ENCODE data around the gene ZNF326.

GRCh38 chr1:89995598-89996449 is 914 bp downstream of the ZNF326 start:
- no peak for TF ChIP-seq CTCF (IDR thresholded peaks at IDR 0.05)
- TF ChIP-seq POLR2A (IDR thresholded peaks at IDR 0.05) = no peak
